HK-2 (cell line): ENCODE measurements around the gene ADAMTS17.
"Not testable (repeated sequence)": the region's sequence is repeated elsewhere in the genome, so short reads cannot be mapped to it uniquely, and the experiment has no call there.

Experiments used
- DNase-seq: peaks from one replicate; pipeline ENCODE4 v3.0.0-alpha.2; 2018; ENCODE audit not compliant: unreplicated experiment

Gene ADAMTS17

GRCh38 chr15:100083572-100083971 lies 258.2 kb downstream of the ADAMTS17 start:
- no peak for DNase-seq

DNA sequence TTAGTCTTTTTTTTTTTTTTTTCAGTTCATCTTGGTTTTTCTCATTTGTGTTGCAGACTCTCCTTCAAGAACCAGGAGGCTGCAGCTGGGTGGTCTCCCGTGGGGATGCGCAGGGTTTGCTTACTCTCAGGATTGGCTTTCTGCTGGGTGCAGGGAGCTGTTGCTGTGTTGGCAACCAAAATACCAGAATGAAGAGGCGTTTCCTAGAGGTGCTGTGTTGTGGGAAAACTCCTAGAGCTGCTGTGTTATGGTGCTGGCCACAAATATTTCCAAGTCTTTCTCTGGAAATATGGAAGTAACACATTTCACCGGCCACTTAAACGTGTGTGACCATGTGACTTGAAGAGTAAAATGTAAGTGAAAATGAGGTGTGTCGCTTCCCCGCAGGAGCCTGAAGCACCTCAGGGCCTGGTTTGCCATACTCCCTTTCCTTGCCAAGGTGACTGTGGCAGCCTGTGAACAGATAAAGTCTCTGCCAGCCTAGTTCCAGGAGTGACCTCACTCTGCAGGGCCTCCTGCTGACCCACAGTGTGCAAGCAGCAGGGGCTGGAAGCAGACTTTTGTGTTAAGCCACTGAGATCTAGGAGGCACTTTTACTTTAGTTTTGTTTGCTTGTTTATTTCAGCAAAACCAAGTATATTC lies 258.9 kb downstream of the ADAMTS17 start:
- no peak for DNase-seq

DNA sequence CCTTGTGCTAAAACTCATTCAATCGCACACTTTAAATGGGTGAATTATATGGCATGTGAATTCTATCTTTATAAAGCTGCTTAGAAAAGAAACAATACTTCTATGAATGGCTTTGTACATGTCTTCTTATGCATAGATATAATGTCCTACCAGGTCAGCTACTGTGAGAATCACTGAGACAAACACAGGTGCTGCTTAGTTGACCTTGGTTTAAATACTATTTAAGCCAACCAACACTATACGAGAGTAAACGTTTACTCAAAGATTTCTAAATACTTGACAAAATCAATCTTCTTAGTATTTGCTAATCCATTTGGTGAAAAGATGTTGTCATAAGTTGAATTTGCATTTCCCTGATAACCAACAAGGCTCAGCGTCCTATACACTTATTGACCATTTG lies 260.3 kb downstream of the ADAMTS17 start:
- DNase-seq, result no peak

GRCh38 chr15:100078511-100079220 lies 263.1 kb downstream of the ADAMTS17 start:
- DNase-seq, result no peak

DNA sequence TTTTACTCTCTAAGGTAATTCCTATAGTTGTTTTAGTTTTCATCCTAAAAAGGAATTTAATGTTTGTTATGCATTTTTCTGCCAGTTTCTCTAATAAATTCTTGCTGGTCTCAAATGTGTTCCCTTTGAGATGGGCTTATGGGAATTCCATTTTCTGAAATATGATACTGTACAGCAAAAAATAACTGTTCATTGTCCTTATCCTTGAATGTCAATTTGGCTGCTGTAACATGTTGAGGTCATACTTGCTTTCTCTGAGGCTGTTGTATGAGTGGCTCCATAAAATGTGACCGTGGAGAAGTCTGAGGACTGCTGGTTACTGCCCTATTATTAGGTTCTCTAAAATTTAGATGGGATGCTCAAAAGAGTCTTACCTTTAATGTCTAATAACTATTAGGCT lies 266.5 kb downstream of the ADAMTS17 start:
- no peak for DNase-seq

- no peak for DNase-seq
These were observed 267.8 kb downstream of the ADAMTS17 start for GRCh38 chr15:100073982-100074381.

DNA sequence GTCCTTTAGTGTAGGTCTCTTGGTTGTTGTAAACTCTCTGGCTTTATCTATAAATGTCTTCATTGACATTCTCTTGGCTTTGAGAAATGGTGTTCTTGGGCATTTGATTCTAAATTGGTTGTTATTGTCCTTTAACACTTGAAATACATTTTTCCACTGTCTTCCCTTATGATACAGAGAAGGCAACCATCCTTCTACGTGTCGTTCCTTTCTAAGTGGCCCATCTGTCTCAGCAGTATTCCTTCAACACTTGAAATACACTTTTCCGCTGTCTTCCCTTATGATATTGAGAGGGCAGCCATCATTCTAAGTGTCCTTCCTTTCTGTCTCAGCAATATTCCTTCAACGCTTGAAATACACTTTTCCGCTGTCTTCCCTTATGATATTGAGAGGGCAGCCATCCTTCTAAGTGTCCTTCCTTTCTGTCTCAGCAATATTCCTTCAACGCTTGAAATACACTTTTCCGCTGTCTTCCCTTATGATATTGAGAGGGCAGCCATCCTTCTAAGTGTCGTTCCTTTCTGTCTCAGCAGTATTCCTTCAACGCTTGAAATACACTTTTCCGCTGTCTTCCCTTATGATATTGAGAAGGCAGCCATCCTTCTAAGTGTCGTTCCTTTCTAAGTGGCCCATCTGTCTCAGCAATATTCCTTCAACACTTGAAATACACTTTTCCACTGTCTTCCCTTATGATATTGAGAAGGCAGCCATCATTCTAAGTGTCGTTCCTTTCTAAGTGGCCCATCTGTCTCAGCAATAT lies 275.1 kb downstream of the ADAMTS17 start:
- DNase-seq, result not testable (repeated sequence)

DNA sequence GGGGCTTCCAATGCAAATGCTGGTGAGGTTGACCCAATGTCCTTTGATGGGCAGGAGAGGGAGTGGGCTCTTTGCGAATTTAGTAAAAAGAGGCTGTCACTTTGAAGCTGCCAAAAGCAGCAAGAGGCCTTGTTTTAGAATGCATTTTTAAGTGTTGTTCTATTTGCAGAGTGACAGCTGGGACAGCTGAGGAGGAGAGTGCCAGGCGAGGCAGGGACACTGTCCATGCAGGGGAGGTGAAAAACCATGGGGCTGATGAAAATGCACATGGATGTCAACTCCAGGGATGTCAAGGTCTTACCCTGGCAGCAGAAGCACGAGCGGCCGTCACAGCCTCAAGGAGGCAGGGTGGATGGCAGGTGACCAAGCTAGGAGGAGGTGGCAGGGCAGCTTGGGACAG lies 279.8 kb downstream of the ADAMTS17 start:
- no peak for DNase-seq

DNA sequence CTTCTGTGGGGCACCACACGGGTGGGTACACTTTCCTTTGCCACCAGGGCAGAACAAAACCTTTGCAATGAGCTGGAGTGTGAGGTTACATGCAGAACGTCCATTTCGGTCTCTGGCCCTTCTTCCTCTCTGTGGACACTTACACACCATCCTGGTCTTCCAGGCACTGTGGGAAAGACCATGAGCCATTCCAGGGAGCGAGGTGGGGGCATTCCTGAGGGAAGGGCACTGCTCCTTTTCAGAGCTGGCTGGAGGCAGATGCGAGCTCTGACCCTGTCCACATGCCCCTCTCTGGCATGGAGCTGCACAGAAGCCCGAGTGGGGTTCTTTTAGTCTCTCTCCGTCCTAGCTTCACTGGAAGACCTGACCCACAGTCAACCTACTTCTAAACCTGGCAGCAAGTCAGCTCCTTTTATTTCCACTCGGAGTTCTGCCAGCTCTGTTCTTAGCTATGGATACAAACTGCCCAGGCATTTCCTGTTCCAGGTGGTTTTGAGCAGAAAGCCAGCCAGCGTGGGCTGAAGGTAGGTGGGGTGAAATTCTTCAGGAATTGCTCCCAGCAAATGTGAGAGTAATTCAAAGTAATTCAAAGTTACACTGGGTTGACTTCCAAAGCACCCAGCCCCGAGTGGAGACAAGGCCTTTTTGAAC lies 281.4 kb downstream of the ADAMTS17 start:
- no peak for DNase-seq

GRCh38 chr15:100059521-100059920 lies 282.3 kb downstream of the ADAMTS17 start:
- DNase-seq, result no peak

GRCh38 chr15:100059094-100059493 lies 282.7 kb downstream of the ADAMTS17 start:
- no peak for DNase-seq

DNA sequence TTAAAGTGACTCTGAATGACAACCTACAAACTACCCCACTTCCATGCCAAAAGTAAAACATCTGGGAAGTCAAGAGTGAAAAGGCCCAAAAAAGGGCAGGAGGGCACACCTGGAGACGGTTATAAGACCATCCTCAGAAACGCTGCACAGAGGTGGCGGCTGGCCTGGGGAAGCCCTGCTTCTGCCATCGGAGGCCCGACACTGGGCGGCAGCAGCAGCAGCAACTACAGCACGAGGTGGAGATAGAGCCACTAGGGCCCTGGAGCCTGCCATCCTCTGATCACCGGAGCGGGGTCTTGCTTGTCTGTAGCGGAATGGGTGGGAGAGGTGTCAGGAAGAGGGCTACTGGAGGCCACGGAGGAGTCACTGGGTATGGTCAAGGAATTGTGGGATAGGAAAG lies 283.3 kb downstream of the ADAMTS17 start:
- DNase-seq, result no peak

- DNase-seq, result no peak
These were observed 284.5 kb downstream of the ADAMTS17 start for GRCh38 chr15:100057281-100057680.

GRCh38 chr15:100056411-100057072 lies 285.2 kb downstream of the ADAMTS17 start:
- DNase-seq, result no peak

GRCh38 chr15:100055821-100056220 lies 286.0 kb downstream of the ADAMTS17 start:
- DNase-seq, result no peak

GRCh38 chr15:100054539-100054938 lies 287.2 kb downstream of the ADAMTS17 start:
- DNase-seq, result no peak

DNA sequence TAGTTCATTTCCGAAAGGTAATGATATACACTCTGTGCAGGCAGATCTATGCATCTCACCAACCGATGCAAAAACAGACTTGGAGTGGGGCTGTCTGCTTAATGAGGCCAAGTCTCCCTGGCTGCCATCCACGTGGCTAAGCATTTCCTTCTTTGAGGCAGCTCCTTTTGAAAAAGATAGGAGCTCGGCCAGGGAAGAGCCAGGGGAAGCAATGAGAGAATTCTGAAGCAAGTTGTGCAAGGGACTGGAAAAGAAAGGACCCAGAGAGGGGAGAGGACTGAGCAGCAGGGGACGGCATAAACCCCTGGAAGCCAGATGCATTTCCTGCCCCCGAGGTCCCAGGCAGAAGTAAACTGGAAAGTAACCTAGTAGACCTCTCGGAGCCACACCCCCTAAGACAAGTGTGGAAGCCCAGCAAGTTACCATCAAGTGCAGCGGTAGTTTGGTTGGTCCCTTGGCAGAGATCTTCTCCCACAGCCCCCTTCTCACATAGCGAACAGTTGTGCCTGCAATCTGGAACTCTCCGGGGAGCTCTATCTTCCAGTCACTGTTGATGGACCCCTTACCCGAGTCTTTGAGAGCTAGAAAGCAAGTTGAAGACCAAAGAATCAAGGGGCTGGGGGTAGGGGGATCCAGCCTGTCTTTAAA lies 288.2 kb downstream of the ADAMTS17 start:
- no peak for DNase-seq

DNA sequence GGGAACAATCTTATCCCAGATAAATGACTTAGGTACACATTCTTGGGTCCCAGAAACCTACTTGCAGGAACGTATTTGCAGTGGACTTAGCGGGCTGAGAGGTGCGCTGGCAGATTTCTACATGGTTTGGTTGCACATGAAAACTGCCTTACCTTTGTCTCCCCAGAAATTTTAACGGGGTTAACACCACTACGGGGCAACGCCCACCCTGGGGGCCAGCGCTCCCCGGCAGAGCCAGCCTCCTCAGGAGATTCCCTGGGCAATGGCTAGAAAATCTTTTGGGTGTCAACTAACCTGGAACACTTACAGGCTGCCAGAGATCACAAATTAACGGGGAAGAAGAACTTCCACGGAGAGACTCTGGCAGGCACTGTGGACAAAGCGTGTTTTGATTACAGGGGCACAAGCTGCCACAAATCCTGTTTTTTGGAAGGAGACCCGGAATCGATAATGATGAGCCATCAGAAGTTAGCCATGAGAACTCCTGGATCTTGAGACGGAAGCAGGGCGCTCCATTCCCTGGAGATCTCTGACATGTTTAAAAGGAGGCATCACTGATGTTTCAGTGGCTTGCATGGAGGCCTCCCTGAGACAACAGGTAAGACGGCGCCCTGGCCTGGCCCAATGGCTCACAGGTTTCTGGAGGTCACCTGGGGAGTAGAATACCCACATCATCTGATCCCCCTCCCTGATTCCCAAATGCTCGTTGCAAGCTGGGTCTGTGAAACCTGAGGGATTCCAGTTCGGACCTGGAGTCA lies 288.9 kb downstream of the ADAMTS17 start:
- no peak for DNase-seq

DNA sequence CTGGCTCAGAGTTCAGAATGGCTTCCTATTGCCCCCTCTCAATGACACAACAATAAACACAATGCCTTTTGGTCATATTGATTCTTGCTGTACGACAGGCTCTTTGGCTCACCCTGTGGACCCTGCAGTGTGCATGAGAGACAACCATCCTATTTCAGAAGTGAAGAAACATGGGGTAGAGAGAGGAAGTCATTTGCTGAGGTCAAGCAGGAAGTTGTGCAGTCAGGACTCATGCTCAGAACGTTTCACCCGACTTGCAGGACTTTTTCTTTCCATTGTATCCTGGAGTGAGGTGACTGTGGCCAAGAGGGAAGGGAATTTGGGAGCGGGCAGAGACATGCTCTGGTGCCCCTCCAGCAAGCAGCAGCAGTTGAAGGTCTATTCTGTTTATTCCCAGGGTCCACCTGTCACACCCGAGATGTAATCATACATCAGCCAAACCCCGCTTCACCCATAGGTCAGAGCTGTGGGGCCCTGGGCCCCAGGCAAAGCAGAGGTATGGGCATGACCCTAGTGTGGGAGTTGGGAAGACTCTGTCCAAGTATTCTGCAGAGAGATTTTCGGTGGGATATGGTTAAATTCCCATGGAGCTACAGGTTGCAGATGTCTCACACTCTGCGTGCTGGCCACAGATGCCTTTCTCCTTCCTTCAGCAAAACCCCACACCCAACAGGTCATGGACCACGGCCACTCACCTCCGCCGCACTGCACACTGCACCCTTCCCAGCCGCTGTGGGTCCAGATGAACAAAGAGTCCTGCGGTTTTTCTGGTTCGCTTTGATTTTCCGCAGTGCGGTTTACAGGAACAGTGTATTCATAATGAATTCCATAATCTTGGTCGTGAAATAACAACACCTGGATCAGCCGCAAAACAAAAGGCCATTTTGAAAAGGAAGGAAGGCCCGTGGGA lies 290.6 kb downstream of the ADAMTS17 start:
- no peak for DNase-seq
